ENCODE data around the gene GJC2.

The GJC2 gene

GRCh38 chr1:228151180-228151925 lies 1.6 kb downstream of the GJC2 start:
- DNase-seq (ENCODE audit: low spot score) = no peak

GRCh38 chr1:228152097-228152917 lies 2.6 kb downstream of the GJC2 start:
- Histone ChIP-seq H3K79me1 (ENCODE audit: low read depth, low read length) (peaks cover 6% of the 10 kb centered on the region), H3K4me3 (ENCODE audit: low read length in 2 of 2) (no peak overlapping the region), H3K36me3 (replicated peaks in 1 of 2; ENCODE audit: control insufficient read depth in 2 of 2, insufficient read depth in 2 of 2, low read length in 2 of 2) (peaks cover 0 to 16% of the 10 kb centered on the region in 2 donors), H3K4me1 (ENCODE audit: control insufficient read depth in 2 of 2, insufficient read depth in 1 of 2, low read depth in 1 of 2, low read length in 2 of 2) (peaks cover 9 to 19% of the 10 kb centered on the region in 2 donors), H4K91ac (ENCODE audit: low read depth, low read length, poor library complexity) (no peak overlapping the region), H2AFZ (ENCODE audit: low read length) (no peak overlapping the region), H3K14ac (ENCODE audit: low read length) (no peak overlapping the region), H3K4me2 (ENCODE audit: insufficient read depth, low read length, poor library complexity, severe bottlenecking) (no peak overlapping the region), H3K27me3 (ENCODE audit: control insufficient read depth in 3 of 3, insufficient read depth in 3 of 3, low read depth in 1 of 3, low read length in 3 of 3) (no peaks in the 10 kb centered on the region), H2BK12ac (ENCODE audit: low read length) (peak overlapping the region; percentile 49), H4K8ac (ENCODE audit: low read depth, low read length) (no peak overlapping the region), H3K23ac (ENCODE audit: low read depth, low read length, poor library complexity) (peak overlapping the region; percentile 3), H3K4ac (ENCODE audit: low read length) (no peak overlapping the region), H2BK120ac (ENCODE audit: low read depth, low read length) (no peak overlapping the region), H3K9me3 (replicated peaks in 1 of 2; ENCODE audit: control insufficient read depth in 2 of 2, insufficient read depth in 1 of 2, low read depth in 1 of 2, low read length in 2 of 2) (no peaks in the 10 kb centered on the region), H2AK5ac (ENCODE audit: low read depth, low read length) (peak overlapping the region; percentile 40), H3K9ac (ENCODE audit: low read depth, low read length, poor library complexity) (peak overlapping the region; percentile 50), H2BK15ac (ENCODE audit: low read length) (peak overlapping the region; percentile 1), H3K18ac (ENCODE audit: low read length) (peak overlapping the region; percentile 31), H3K27ac (replicated peaks; ENCODE audit: low read length) (no peak overlapping the region), H2BK5ac (ENCODE audit: low read length) (no peak overlapping the region)
- WGBS, 2 donors (ENCODE audit: extremely low coverage in 2 of 2, insufficient read length in 2 of 2, insufficient replicate concordance in 1 of 2) = no CpG with 5 or more reads among the region's 19 CpGs
- DNase-seq (ENCODE audit: low spot score) = no peak

More at GRCh38 chr1:228151180-228151925, 1.6 kb downstream of the GJC2 start:
- H3K9me3 ChIP-seq (replicated peaks in 1 of 2; ENCODE audit: control insufficient read depth in 2 of 2, insufficient read depth in 1 of 2, low read depth in 1 of 2, low read length in 2 of 2) = no peaks in the 10 kb centered on the region
- peak overlapping the region; percentile 74 for H3K9ac ChIP-seq (ENCODE audit: low read depth, low read length, poor library complexity)
- peak overlapping the region; percentile 20 for H3K23ac ChIP-seq (ENCODE audit: low read depth, low read length, poor library complexity)
- no peak overlapping the region for H3K4ac ChIP-seq (ENCODE audit: low read length)
- H3K27me3 ChIP-seq (ENCODE audit: control insufficient read depth in 3 of 3, insufficient read depth in 3 of 3, low read depth in 1 of 3, low read length in 3 of 3) = no peaks in the 10 kb centered on the region
- H3K18ac ChIP-seq (ENCODE audit: low read length) = no peak overlapping the region
- WGBS, 2 donors (ENCODE audit: extremely low coverage in 2 of 2, insufficient read length in 2 of 2, insufficient replicate concordance in 1 of 2) = no CpG with 5 or more reads among the region's 12 CpGs
- H3K36me3 ChIP-seq (replicated peaks in 1 of 2; ENCODE audit: control insufficient read depth in 2 of 2, insufficient read depth in 2 of 2, low read length in 2 of 2) = peaks cover 0 to 26% of the 10 kb centered on the region in 2 donors
- H2AK5ac ChIP-seq (ENCODE audit: low read depth, low read length) = peak overlapping the region; percentile 86
- H3K14ac ChIP-seq (ENCODE audit: low read length) = peak overlapping the region; percentile 58
- H2BK12ac ChIP-seq (ENCODE audit: low read length) = no peak overlapping the region
- H3K4me3 ChIP-seq (ENCODE audit: low read length in 2 of 2) = no peak overlapping the region
- no peak overlapping the region for H3K4me2 ChIP-seq (ENCODE audit: insufficient read depth, low read length, poor library complexity, severe bottlenecking)
- H2BK120ac ChIP-seq (ENCODE audit: low read depth, low read length) = no peak overlapping the region
- no peak overlapping the region for H3K27ac ChIP-seq (replicated peaks; ENCODE audit: low read length)
- peak overlapping the region; percentile 0 for H4K8ac ChIP-seq (ENCODE audit: low read depth, low read length)
- H2BK5ac ChIP-seq (ENCODE audit: low read length) = no peak overlapping the region
- peaks cover 6% of the 10 kb centered on the region for H3K79me1 ChIP-seq (ENCODE audit: low read depth, low read length)
- peak overlapping the region; percentile 1 for H2BK15ac ChIP-seq (ENCODE audit: low read length)
- no peak overlapping the region for H2AFZ ChIP-seq (ENCODE audit: low read length)
- peaks cover 9 to 19% of the 10 kb centered on the region in 2 donors for H3K4me1 ChIP-seq (ENCODE audit: control insufficient read depth in 2 of 2, insufficient read depth in 1 of 2, low read depth in 1 of 2, low read length in 2 of 2)
- peak overlapping the region; percentile 92 for H4K91ac ChIP-seq (ENCODE audit: low read depth, low read length, poor library complexity)

GRCh38 chr1:228152918-228153258 lies 3.2 kb downstream of the GJC2 start:
- Histone ChIP-seq H3K4me2 (ENCODE audit: insufficient read depth, low read length, poor library complexity, severe bottlenecking) (no peak overlapping the region), H4K8ac (ENCODE audit: low read depth, low read length) (no peak overlapping the region), H3K18ac (ENCODE audit: low read length) (peak overlapping the region; percentile 31), H2BK5ac (ENCODE audit: low read length) (no peak overlapping the region), H2BK12ac (ENCODE audit: low read length) (no peak overlapping the region), H3K9ac (ENCODE audit: low read depth, low read length, poor library complexity) (no peak overlapping the region), H3K36me3 (replicated peaks in 1 of 2; ENCODE audit: control insufficient read depth in 2 of 2, insufficient read depth in 2 of 2, low read length in 2 of 2) (peaks cover 0 to 12% of the 10 kb centered on the region in 2 donors), H3K4ac (ENCODE audit: low read length) (no peak overlapping the region), H2BK15ac (ENCODE audit: low read length) (no peak overlapping the region), H4K91ac (ENCODE audit: low read depth, low read length, poor library complexity) (no peak overlapping the region), H3K4me3 (ENCODE audit: low read length in 2 of 2) (no peak overlapping the region), H3K23ac (ENCODE audit: low read depth, low read length, poor library complexity) (no peak overlapping the region), H3K79me1 (ENCODE audit: low read depth, low read length) (peaks cover 4% of the 10 kb centered on the region), H3K27ac (replicated peaks; ENCODE audit: low read length) (no peak overlapping the region), H2AFZ (ENCODE audit: low read length) (no peak overlapping the region), H2AK5ac (ENCODE audit: low read depth, low read length) (no peak overlapping the region), H3K9me3 (replicated peaks in 1 of 2; ENCODE audit: control insufficient read depth in 2 of 2, insufficient read depth in 1 of 2, low read depth in 1 of 2, low read length in 2 of 2) (no peaks in the 10 kb centered on the region), H3K27me3 (ENCODE audit: control insufficient read depth in 3 of 3, insufficient read depth in 3 of 3, low read depth in 1 of 3, low read length in 3 of 3) (no peaks in the 10 kb centered on the region), H3K4me1 (ENCODE audit: control insufficient read depth in 2 of 2, insufficient read depth in 1 of 2, low read depth in 1 of 2, low read length in 2 of 2) (peaks cover 9 to 19% of the 10 kb centered on the region in 2 donors), H2BK120ac (ENCODE audit: low read depth, low read length) (no peak overlapping the region), H3K14ac (ENCODE audit: low read length) (no peak overlapping the region)
- no CpG with 5 or more reads among the region's 3 CpGs for WGBS, 2 donors (ENCODE audit: extremely low coverage in 2 of 2, insufficient read length in 2 of 2, insufficient replicate concordance in 1 of 2)
- no peak for DNase-seq (ENCODE audit: low spot score)

DNA sequence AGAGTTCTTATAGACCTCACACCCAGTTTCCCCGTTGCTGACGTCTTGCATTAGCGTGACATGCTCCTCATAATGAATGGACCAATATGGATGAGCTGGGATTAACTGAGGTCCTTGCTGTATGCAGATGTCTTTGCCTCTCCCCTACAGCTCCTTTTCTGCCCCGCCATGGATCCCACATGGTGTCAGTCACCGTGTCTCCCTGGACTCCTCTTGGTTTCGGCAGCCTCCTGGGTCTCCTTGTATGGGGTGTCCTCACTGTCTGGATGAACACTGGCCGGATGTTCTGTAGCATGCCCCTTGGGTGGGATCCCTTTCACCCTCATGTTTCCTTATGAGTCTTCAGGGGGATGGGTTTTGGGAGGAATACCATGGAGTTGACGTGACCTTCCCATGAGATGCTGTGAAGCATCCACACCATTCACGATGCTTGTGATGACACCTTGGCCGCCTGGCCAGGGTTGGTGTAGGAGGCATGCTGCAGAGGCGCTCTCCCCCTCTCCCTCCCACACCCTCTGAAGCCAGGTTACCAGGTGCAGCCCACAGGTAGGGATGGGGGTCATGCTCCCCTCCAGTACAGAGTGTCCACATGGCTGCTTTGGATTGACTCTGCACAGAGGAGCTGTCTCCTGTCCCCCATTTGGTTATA lies 4.4 kb downstream of the GJC2 start:
- DNase-seq (ENCODE audit: low spot score) = no peak
- no CpG with 5 or more reads among the region's 11 CpGs for WGBS, 2 donors (ENCODE audit: extremely low coverage in 2 of 2, insufficient read length in 2 of 2, insufficient replicate concordance in 1 of 2)
- no peak overlapping the region for H4K91ac ChIP-seq (ENCODE audit: low read depth, low read length, poor library complexity)

More for the DNA sequence above, 4.4 kb downstream of the GJC2 start:
- Histone ChIP-seq H3K36me3 (replicated peaks in 1 of 2; ENCODE audit: control insufficient read depth in 2 of 2, insufficient read depth in 2 of 2, low read length in 2 of 2) (no peaks in the 10 kb centered on the region), H2BK120ac (ENCODE audit: low read depth, low read length) (no peak overlapping the region), H3K9ac (ENCODE audit: low read depth, low read length, poor library complexity) (no peak overlapping the region), H2BK12ac (ENCODE audit: low read length) (no peak overlapping the region), H3K27me3 (ENCODE audit: control insufficient read depth in 3 of 3, insufficient read depth in 3 of 3, low read depth in 1 of 3, low read length in 3 of 3) (no peaks in the 10 kb centered on the region), H4K8ac (ENCODE audit: low read depth, low read length) (no peak overlapping the region), H3K4ac (ENCODE audit: low read length) (no peak overlapping the region), H3K4me3 (ENCODE audit: low read length in 2 of 2) (peak overlapping the region in 1 of 2 donors; percentile 10), H3K23ac (ENCODE audit: low read depth, low read length, poor library complexity) (no peak overlapping the region), H3K4me2 (ENCODE audit: insufficient read depth, low read length, poor library complexity, severe bottlenecking) (no peak overlapping the region), H2AFZ (ENCODE audit: low read length) (no peak overlapping the region), H3K14ac (ENCODE audit: low read length) (no peak overlapping the region), H2AK5ac (ENCODE audit: low read depth, low read length) (no peak overlapping the region), H2BK5ac (ENCODE audit: low read length) (no peak overlapping the region), H3K4me1 (ENCODE audit: control insufficient read depth in 2 of 2, insufficient read depth in 1 of 2, low read depth in 1 of 2, low read length in 2 of 2) (peaks cover 5 to 14% of the 10 kb centered on the region in 2 donors), H2BK15ac (ENCODE audit: low read length) (no peak overlapping the region), H3K79me1 (ENCODE audit: low read depth, low read length) (peaks cover 2% of the 10 kb centered on the region), H3K27ac (replicated peaks; ENCODE audit: low read length) (no peak overlapping the region), H3K9me3 (replicated peaks in 1 of 2; ENCODE audit: control insufficient read depth in 2 of 2, insufficient read depth in 1 of 2, low read depth in 1 of 2, low read length in 2 of 2) (no peaks in the 10 kb centered on the region), H3K18ac (ENCODE audit: low read length) (no peak overlapping the region)
